ENCODE results near the gene GAPDHS. TPM values are rescaled to one million over a fixed set of nuclear protein-coding genes. Genes with fewer than 3 reads are reported as not detected.
A peak's percentile ranks its signal among the peaks of the same experiment; 100 is the strongest.

GAPDHS gene
- total and polyA plus RNA-seq, 7 experiments from 2014 or later = not detected

DNA sequence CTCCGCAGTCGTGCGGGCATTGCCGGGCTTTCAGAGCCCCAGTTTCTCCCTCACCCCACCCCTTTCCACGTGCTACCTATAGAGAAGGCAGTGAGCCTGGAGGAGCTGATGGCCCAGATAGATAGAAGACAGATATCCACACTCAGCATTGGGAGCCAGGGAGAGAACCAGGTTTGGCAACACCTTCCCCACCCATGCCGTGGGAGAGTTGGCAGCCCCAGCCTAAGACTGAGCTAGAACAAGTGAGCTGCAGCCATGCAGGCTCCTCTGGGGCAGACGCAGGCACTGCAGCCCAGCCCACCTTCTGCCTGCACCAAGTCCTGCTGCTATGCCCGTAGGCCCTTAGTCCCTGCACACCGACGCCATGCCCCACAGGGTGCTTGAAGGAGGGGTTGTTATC lies 32.6 kb upstream of the GAPDHS start:
- ATAC-seq (no peak), DNase-seq (no peak)
- no peak overlapping the region for H3K4me3 Mint-ChIP-seq
- peaks cover 0 to 18% (median 5%) of the 10 kb centered on the region in 5 donors for H3K27me3 Mint-ChIP-seq
- Histone ChIP-seq H3K27me3 (ENCODE audit: control insufficient read depth in 2 of 2, insufficient read depth in 2 of 2, low read length in 2 of 2) (no peaks in the 10 kb centered on the region), H3K4me1 (ENCODE audit: control insufficient read depth in 2 of 2, insufficient read depth in 2 of 2, low read length in 2 of 2) (no peaks in the 10 kb centered on the region), H3K9me3 (ENCODE audit: control insufficient read depth in 2 of 3, low read length in 3 of 3) (no peaks in the 10 kb centered on the region), H3K27ac (ENCODE audit: low read depth, low read length) (no peak overlapping the region), H3K4me3 (ENCODE audit: low read length) (no peak overlapping the region), H3K36me3 (ENCODE audit: control insufficient read depth in 2 of 3, insufficient read depth in 3 of 3, low read length in 3 of 3) (no peaks in the 10 kb centered on the region)
- no peaks in the 10 kb centered on the region for H3K9me3 Mint-ChIP-seq
- CTCF ChIA-PET = interaction anchor here (0.5 kb wide), 1 partner anchor 146 kb away, joined by 3 read pairs; no protein-coding TSS in a partner anchor
- POLR2A ChIA-PET = no interaction called here
- H3K36me3 Mint-ChIP-seq = no peaks in the 10 kb centered on the region
- H3K27ac Mint-ChIP-seq = no peak overlapping the region
- H3K4me1 Mint-ChIP-seq = peaks cover 0 to 3% (median 0%) of the 10 kb centered on the region in 7 donors
- intact Hi-C loops (cut with micrococcal nuclease) = no loop called here

DNA sequence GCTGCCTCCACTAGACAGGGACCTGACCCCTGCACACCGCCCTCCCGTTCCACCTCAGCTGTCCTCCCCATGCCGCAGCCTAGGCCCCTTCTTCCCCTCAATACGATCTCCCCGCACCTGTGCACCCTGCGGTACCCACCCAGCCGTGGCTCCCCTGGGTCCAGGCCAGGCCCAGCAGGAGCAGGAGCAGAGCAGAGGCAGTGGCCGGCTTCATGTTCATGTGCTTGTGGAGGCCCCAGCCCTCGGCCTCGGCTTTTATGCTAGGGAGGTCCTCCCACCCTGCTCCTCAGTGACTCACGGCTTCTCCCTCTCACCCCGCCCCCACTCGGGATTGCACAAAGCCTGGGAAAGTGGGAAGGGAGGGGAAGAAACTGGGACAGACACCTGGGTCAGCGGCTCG lies 31.6 kb upstream of the GAPDHS start:
- no peaks in the 10 kb centered on the region for H3K9me3 Mint-ChIP-seq
- no peak for DNase-seq
- H3K27me3 Mint-ChIP-seq = peaks cover 0 to 20% (median 5%) of the 10 kb centered on the region in 5 donors
- peaks cover 0 to 3% (median 0%) of the 10 kb centered on the region in 7 donors for H3K4me1 Mint-ChIP-seq
- ChIA-PET CTCF (no interaction called here), POLR2A (no interaction called here)
- Histone ChIP-seq H3K4me3 (ENCODE audit: low read length) (no peak overlapping the region), H3K27me3 (ENCODE audit: control insufficient read depth in 2 of 2, insufficient read depth in 2 of 2, low read length in 2 of 2) (no peaks in the 10 kb centered on the region), H3K36me3 (ENCODE audit: control insufficient read depth in 2 of 3, insufficient read depth in 3 of 3, low read length in 3 of 3) (no peaks in the 10 kb centered on the region), H3K9me3 (ENCODE audit: control insufficient read depth in 2 of 3, low read length in 3 of 3) (no peaks in the 10 kb centered on the region), H3K4me1 (ENCODE audit: control insufficient read depth in 2 of 2, insufficient read depth in 2 of 2, low read length in 2 of 2) (no peaks in the 10 kb centered on the region), H3K27ac (ENCODE audit: low read depth, low read length) (no peak overlapping the region)
- no peak overlapping the region for H3K27ac Mint-ChIP-seq
- no peak overlapping the region for H3K4me3 Mint-ChIP-seq
- no peak for ATAC-seq
- H3K36me3 Mint-ChIP-seq = no peaks in the 10 kb centered on the region
- intact Hi-C loops (cut with micrococcal nuclease) = no loop called here

DNA sequence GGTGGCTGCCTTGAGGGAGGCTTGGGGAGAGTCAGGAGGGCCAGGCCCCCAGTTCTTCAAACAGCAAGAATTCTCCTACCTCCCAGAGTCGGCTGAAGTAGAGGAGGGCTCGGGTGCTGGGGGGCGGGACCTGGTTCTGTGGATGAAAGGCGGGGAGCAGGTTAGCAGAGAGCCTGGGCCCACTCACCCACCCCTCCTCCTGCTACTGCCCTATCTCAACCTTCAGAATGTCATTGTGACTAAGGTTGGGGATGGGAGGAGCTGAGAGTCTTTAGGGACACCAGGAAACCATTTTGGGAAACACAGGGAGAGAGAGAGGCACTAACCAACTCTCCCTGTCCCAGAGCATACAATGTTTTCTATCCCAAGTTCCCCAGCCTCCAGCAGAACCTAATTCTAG lies 30.5 kb upstream of the GAPDHS start:
- Mint-ChIP-seq H3K4me3 (no peak overlapping the region), H3K9me3 (no peaks in the 10 kb centered on the region), H3K36me3 (no peaks in the 10 kb centered on the region), H3K27ac (peak overlapping the region in 1 of 9 donors; percentile 38), H3K4me1 (peaks cover 0 to 3% (median 0%) of the 10 kb centered on the region in 7 donors), H3K27me3 (peaks cover 0 to 29% (median 5%) of the 10 kb centered on the region in 5 donors)
- no peaks in the 10 kb centered on the region for H3K36me3 ChIP-seq (ENCODE audit: control insufficient read depth in 2 of 3, insufficient read depth in 3 of 3, low read length in 3 of 3)
- DNase-seq = no peak
- H3K4me1 ChIP-seq (ENCODE audit: control insufficient read depth in 2 of 2, insufficient read depth in 2 of 2, low read length in 2 of 2) = no peaks in the 10 kb centered on the region
- CTCF ChIA-PET = no interaction called here
- no peak for ATAC-seq
- no peaks in the 10 kb centered on the region for H3K27me3 ChIP-seq (ENCODE audit: control insufficient read depth in 2 of 2, insufficient read depth in 2 of 2, low read length in 2 of 2)
- H3K9me3 ChIP-seq (ENCODE audit: control insufficient read depth in 2 of 3, low read length in 3 of 3) = no peaks in the 10 kb centered on the region
- H3K27ac ChIP-seq (ENCODE audit: low read depth, low read length) = no peak overlapping the region
- intact Hi-C loops (cut with micrococcal nuclease) = no loop called here
- H3K4me3 ChIP-seq (ENCODE audit: low read length) = no peak overlapping the region
- POLR2A ChIA-PET = no interaction called here

DNA sequence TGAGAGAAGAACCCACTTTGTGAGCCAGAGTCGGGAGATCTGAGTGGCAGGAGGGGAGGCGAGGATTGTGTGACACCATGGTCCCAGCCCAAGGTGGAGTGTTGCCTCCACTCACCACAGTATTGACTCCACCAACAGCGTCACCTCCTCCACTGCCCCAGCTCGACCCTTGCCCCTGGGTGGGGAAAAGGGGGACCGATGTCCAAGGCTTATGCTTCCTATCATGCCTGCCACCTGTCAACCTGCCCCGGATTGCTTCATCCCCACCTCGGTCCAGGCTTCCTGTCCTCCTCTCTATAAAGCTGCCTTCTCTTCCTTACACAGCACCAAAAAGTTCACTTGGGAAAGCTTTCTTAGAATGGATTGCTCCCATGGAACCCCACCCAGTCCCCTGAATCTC lies 27.2 kb upstream of the GAPDHS start:
- H3K27ac ChIP-seq (ENCODE audit: low read depth, low read length) = no peak overlapping the region
- H3K4me3 ChIP-seq (ENCODE audit: low read length) = no peak overlapping the region
- Mint-ChIP-seq H3K4me1 (peaks cover 11 to 21% (median 14%) of the 10 kb centered on the region in 7 donors), H3K27me3 (peaks cover 0 to 61% (median 5%) of the 10 kb centered on the region in 5 donors), H3K36me3 (no peaks in the 10 kb centered on the region), H3K4me3 (no peak overlapping the region), H3K27ac (peak overlapping the region in 1 of 9 donors; percentile 30), H3K9me3 (no peaks in the 10 kb centered on the region)
- H3K36me3 ChIP-seq (ENCODE audit: control insufficient read depth in 2 of 3, insufficient read depth in 3 of 3, low read length in 3 of 3) = no peaks in the 10 kb centered on the region
- POLR2A ChIA-PET = no interaction called here
- intact Hi-C loops (cut with micrococcal nuclease) = no loop called here
- ATAC-seq (no peak), DNase-seq (no peak)
- peaks cover 12 to 17% of the 10 kb centered on the region in 2 donors for H3K4me1 ChIP-seq (ENCODE audit: control insufficient read depth in 2 of 2, insufficient read depth in 2 of 2, low read length in 2 of 2)
- peaks cover 0 to 4% of the 10 kb centered on the region in 2 donors for H3K27me3 ChIP-seq (ENCODE audit: control insufficient read depth in 2 of 2, insufficient read depth in 2 of 2, low read length in 2 of 2)
- no peaks in the 10 kb centered on the region for H3K9me3 ChIP-seq (ENCODE audit: control insufficient read depth in 2 of 3, low read length in 3 of 3)
- CTCF ChIA-PET = interaction anchor here (0.6 to 1.0 kb wide), 2 partner anchors 15 to 361 kb away, joined by 3 read pairs; partner anchors contain the start of gene KRTDAP

DNA sequence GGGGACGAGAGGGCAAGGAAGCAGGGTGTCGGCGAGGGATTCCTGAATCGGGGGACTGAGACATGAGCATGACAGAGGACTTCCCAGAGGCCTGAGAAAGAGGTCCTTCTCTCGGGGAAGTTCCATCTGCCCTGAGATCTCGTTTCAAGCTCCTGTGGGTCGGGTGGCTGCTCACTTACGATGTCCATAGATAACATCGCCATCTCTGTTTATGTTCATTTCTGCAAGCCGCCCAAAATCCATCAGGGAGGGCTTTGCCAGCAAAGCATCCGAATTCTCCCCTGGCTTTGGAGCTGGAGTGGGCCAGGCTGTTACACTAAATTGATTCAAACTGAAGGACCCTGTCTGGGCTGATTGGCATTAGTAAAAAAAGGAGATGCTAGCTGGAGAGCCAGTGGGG lies 25.7 kb upstream of the GAPDHS start:
- Histone ChIP-seq H3K27ac (ENCODE audit: low read depth, low read length) (no peak overlapping the region), H3K9me3 (ENCODE audit: control insufficient read depth in 2 of 3, low read length in 3 of 3) (no peaks in the 10 kb centered on the region), H3K4me1 (ENCODE audit: control insufficient read depth in 2 of 2, insufficient read depth in 2 of 2, low read length in 2 of 2) (peaks cover 12 to 17% of the 10 kb centered on the region in 2 donors), H3K36me3 (ENCODE audit: control insufficient read depth in 2 of 3, insufficient read depth in 3 of 3, low read length in 3 of 3) (no peaks in the 10 kb centered on the region), H3K4me3 (ENCODE audit: low read length) (no peak overlapping the region), H3K27me3 (ENCODE audit: control insufficient read depth in 2 of 2, insufficient read depth in 2 of 2, low read length in 2 of 2) (peaks cover 0 to 4% of the 10 kb centered on the region in 2 donors)
- Mint-ChIP-seq H3K9me3 (no peaks in the 10 kb centered on the region), H3K4me3 (no peak overlapping the region), H3K4me1 (peaks cover 9 to 21% (median 14%) of the 10 kb centered on the region in 7 donors), H3K27me3 (peaks cover 0 to 69% (median 5%) of the 10 kb centered on the region in 5 donors), H3K36me3 (no peaks in the 10 kb centered on the region), H3K27ac (no peak overlapping the region)
- no peak for ATAC-seq
- intact Hi-C loops (cut with micrococcal nuclease) = no loop called here
- ChIA-PET CTCF (no interaction called here), POLR2A (no interaction called here)
- DNase-seq = no peak

DNA sequence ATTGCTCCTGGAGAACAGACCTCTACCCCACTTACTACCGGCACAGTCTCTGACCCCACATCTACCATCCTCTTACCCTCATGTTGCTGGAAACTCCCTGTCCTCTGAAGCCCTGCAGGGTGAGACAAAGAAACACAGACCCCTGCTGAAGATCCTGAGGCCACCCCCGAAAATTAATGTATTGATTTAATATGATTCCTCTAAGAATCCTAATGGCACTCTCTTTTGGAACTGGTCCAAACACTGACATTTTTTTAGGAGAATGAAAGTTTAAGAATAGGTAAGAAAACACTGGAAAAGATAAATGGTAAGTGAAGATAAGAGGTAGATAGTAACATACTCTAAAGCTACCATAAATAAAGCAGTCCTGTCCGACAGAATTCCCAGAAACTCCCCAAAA lies 25.1 kb upstream of the GAPDHS start:
- Mint-ChIP-seq H3K9me3 (no peaks in the 10 kb centered on the region), H3K36me3 (no peaks in the 10 kb centered on the region), H3K4me3 (no peak overlapping the region), H3K27me3 (peaks cover 0 to 70% (median 9%) of the 10 kb centered on the region in 5 donors), H3K4me1 (peaks cover 9 to 21% (median 14%) of the 10 kb centered on the region in 7 donors), H3K27ac (no peak overlapping the region)
- Histone ChIP-seq H3K9me3 (ENCODE audit: control insufficient read depth in 2 of 3, low read length in 3 of 3) (no peaks in the 10 kb centered on the region), H3K27me3 (ENCODE audit: control insufficient read depth in 2 of 2, insufficient read depth in 2 of 2, low read length in 2 of 2) (peaks cover 0 to 4% of the 10 kb centered on the region in 2 donors), H3K4me3 (ENCODE audit: low read length) (no peak overlapping the region), H3K36me3 (ENCODE audit: control insufficient read depth in 2 of 3, insufficient read depth in 3 of 3, low read length in 3 of 3) (no peaks in the 10 kb centered on the region), H3K27ac (ENCODE audit: low read depth, low read length) (no peak overlapping the region), H3K4me1 (ENCODE audit: control insufficient read depth in 2 of 2, insufficient read depth in 2 of 2, low read length in 2 of 2) (peaks cover 12 to 17% of the 10 kb centered on the region in 2 donors)
- ATAC-seq (no peak), DNase-seq (no peak)
- CTCF ChIA-PET = interaction anchor here (0.7 kb wide), 1 partner anchor 349 kb away, joined by 3 read pairs; no protein-coding TSS in a partner anchor
- POLR2A ChIA-PET = interaction anchor here (0.7 kb wide), 1 partner anchor 459 kb away, joined by 3 read pairs; no protein-coding TSS in a partner anchor
- intact Hi-C loops (cut with micrococcal nuclease) = no loop called here

DNA sequence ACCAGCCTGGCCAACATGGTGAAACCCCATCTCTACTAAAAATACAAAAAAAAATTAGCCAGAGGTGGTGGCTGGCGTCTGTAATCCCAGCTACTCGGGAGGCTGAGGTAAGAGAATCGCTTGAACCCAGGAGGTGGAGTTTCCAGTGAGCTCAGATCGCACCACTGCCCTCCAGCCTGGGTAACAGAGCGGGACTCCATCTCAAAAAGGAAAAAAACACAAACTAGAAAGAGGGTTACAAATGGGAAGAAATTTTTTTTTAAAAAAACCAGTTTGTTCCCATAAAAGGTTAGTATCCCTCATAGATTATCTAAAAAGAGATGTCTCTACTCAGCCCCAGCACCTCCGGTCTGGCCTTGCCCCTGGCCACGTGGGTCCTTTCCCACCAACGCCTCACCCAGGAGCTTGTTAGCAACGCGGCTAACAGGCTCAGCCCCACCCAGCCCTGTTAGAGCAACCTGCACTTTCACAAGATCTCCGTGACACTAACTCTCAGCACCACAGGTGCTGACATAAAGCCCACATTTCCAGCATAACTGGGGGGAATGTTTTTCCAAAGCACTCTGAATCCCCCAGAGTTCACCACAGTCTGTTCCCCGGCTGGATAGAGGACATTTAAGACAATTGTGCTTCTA lies 24.1 kb upstream of the GAPDHS start:
- no peaks in the 10 kb centered on the region for H3K9me3 Mint-ChIP-seq
- Histone ChIP-seq H3K4me1 (ENCODE audit: control insufficient read depth in 2 of 2, insufficient read depth in 2 of 2, low read length in 2 of 2) (peaks cover 12 to 17% of the 10 kb centered on the region in 2 donors), H3K9me3 (ENCODE audit: control insufficient read depth in 2 of 3, low read length in 3 of 3) (no peaks in the 10 kb centered on the region), H3K36me3 (ENCODE audit: control insufficient read depth in 2 of 3, insufficient read depth in 3 of 3, low read length in 3 of 3) (no peaks in the 10 kb centered on the region), H3K4me3 (ENCODE audit: low read length) (peak overlapping the region; percentile 53), H3K27ac (ENCODE audit: low read depth, low read length) (no peak overlapping the region), H3K27me3 (ENCODE audit: control insufficient read depth in 2 of 2, insufficient read depth in 2 of 2, low read length in 2 of 2) (peaks cover 0 to 4% of the 10 kb centered on the region in 2 donors)
- ChIA-PET CTCF (interaction anchor here (0.7 to 2.0 kb wide), 6 partner anchors 11 to 742 kb away, joined by 3 to 7 read pairs (median 3); no protein-coding TSS in a partner anchor), POLR2A (no interaction called here)
- ATAC-seq = peak; percentile 78
- peak overlapping the region; percentile 40 to 84 (median 72) for H3K4me3 Mint-ChIP-seq
- intact Hi-C loops (cut with micrococcal nuclease) = no loop called here
- H3K27ac Mint-ChIP-seq = peak overlapping the region in 2 of 9 donors; percentile 20 to 61
- peaks cover 9 to 21% (median 14%) of the 10 kb centered on the region in 7 donors for H3K4me1 Mint-ChIP-seq
- DNase-seq = peak in 6 of 9 donors; percentile 10 to 28 (median 17)
- H3K36me3 Mint-ChIP-seq = no peaks in the 10 kb centered on the region
- H3K27me3 Mint-ChIP-seq = peaks cover 0 to 70% (median 14%) of the 10 kb centered on the region in 5 donors

Data from naive thymus-derived CD4-positive, alpha-beta T cell (primary cell).